Activated CD4-positive, alpha-beta T cell treated with anti-CD3 and anti-CD28 coated beads for 36 hours (primary cell): ENCODE data around the gene GSK3B. TPM values are rescaled to one million over a fixed set of nuclear protein-coding genes. Genes with fewer than 3 reads are reported as not detected.

Experiments
- ATAC-seq: fragments of 200-7000 bp; cut with Tn5 transposase; one replicate; pipeline ENCODE4 v1.10.0; 2021; ENCODE audit warnings: mild to moderate bottlenecking, moderate library complexity
- CTCF ChIA-PET: fragments of 350-600 bp; sonication (Branson Sonifier 250); formaldehyde crosslinking; loops from one replicate; lab custom pipeline; 2021; ENCODE audit warnings: antibody characterized with exemption; lab: Charles Lee
- POLR2A ChIA-PET: fragments of 350-600 bp; sonication (Branson Sonifier 250); formaldehyde crosslinking; loops from one replicate; lab custom pipeline; 2021; ENCODE audit warnings: antibody characterized with exemption, inconsistent platforms; lab: Charles Lee
- DNase-seq: peaks from one replicate; pipeline ENCODE4 v3.0.0-alpha.2; 2020
- H3K27ac Mint-ChIP-seq: one replicate; pipeline ENCODE4 v1.8.0; 2021; ENCODE audit warnings: mixed read lengths
- H3K27me3 Mint-ChIP-seq: one replicate; pipeline ENCODE4 v1.8.0; 2021; ENCODE audit warnings: mixed read lengths
- H3K36me3 Mint-ChIP-seq: one replicate; pipeline ENCODE4 v1.8.0; 2021; ENCODE audit warnings: low read depth, mixed read lengths
- H3K4me1 Mint-ChIP-seq: one replicate; pipeline ENCODE4 v1.8.0; 2021; ENCODE audit warnings: mixed read lengths
- H3K4me3 Mint-ChIP-seq: one replicate; pipeline ENCODE4 v1.8.0; 2021; ENCODE audit warnings: mild to moderate bottlenecking, moderate library complexity, mixed read lengths
- H3K9me3 Mint-ChIP-seq: one replicate; pipeline ENCODE4 v1.8.0; 2021; ENCODE audit warnings: low read depth, mixed read lengths
- intact Hi-C, 2 experiments: fragments of 100-400 bp; cut with DNase I in 1 of 2; cut with micrococcal nuclease in 1 of 2; formaldehyde crosslinking; loops; one replicate each; pipeline versions ENCODE4 v1.14.2 to v1.15.1; 2022 to 2024; cut with DNase I, micrococcal nuclease
- total RNA-seq, 2 experiments: library from RNA; stranded (reverse); gene quantifications; one replicate each; pipeline ENCODE4 v1.2.3, GENCODE V29; 2021

Gene GSK3B
- total RNA-seq, 2 experiments from 2014 or later, result 29.1 to 31.5 TPM

DNA sequence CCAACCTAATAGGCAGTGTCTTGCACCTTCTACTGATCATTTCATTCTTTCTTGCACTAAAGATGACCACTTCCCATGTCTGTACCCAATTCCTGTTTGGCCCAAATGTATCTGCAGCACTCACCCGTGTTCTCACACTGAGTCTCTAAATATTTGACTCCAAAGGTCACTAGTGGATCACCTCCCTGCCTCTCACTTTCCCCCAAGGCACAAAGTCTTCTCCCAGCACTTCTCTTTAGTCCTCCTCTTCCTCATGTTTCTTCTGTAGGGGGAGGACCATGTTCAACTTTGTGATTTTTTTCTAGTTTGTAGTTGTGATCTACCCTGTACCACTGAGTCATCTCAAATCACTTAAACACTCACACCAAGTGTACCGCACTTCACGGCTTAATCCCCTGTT, 298.4 kb downstream of the GSK3B start:
- no peaks in the 10 kb centered on the region for H3K9me3 Mint-ChIP-seq
- peaks cover 12% of the 10 kb centered on the region for H3K27me3 Mint-ChIP-seq
- ATAC-seq, result no peak
- no peaks in the 10 kb centered on the region for H3K4me1 Mint-ChIP-seq
- ChIA-PET CTCF (no interaction called here), POLR2A (no interaction called here)
- H3K4me3 Mint-ChIP-seq, result no peak overlapping the region
- no peak overlapping the region for H3K27ac Mint-ChIP-seq
- intact Hi-C loops, result no loop called here
- DNase-seq, result no peak
- no peaks in the 10 kb centered on the region for H3K36me3 Mint-ChIP-seq

DNA sequence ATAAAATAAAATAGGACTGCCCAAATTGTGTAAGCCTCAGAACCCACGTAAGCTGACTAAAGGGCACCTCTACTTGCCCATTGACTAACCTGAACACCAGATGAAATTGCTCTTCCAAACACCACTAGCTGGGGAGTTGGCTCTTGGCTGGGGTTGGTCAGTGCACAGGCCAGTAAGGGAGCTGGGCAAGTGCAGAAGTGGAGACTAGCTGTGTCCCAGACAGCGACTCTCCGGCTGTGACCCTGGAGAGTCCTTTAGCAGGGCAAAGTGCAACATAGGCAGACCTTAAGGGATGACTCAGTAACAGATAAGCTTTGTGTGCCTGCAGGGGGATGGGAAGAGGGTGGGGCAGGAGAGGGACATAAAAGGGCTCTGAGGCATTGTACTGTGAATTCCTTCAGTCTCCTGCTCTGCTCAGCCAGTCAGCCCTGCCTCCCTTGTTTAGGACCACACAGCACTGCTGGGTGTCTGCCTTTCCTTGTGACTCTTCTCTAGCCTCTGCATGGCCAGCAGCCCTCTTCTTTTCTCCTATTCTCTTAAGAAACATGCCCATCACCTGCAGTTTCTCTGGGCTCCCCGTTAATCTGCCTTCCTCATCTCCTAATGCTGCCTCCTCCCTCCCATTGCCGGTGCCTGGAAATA, 299.2 kb downstream of the GSK3B start:
- Mint-ChIP-seq H3K4me1 (no peaks in the 10 kb centered on the region), H3K36me3 (no peaks in the 10 kb centered on the region), H3K4me3 (no peak overlapping the region), H3K27me3 (peaks cover 10% of the 10 kb centered on the region), H3K27ac (no peak overlapping the region), H3K9me3 (no peaks in the 10 kb centered on the region)
- DNase-seq (no peak), ATAC-seq (no peak)
- intact Hi-C loops, result no loop called here
- ChIA-PET POLR2A (no interaction called here), CTCF (no interaction called here)

DNA sequence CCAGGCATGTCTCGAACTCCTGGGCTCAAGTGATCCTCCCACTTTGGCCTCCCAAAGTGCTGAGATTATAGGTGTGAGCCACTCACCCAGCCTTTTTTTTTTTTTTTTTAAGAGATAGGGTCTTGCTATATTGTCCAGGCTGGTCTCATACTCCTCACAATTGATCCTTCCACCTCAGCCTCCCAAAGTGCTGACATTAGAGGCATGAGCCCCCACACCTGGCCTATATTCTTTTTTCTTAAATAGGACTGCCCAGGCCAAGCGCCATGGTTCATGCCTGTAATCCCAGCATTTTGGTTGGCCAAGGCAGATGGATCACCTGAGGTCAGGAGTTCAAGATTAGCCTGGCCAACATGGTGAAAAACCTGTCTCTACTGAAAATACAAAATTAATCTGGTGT, 299.8 kb downstream of the GSK3B start:
- H3K4me3 Mint-ChIP-seq, result no peak overlapping the region
- ChIA-PET POLR2A (no interaction called here), CTCF (no interaction called here)
- intact Hi-C loops, result no loop called here
- no peak for DNase-seq
- peaks cover 10% of the 10 kb centered on the region for H3K27me3 Mint-ChIP-seq
- no peak for ATAC-seq
- no peaks in the 10 kb centered on the region for H3K4me1 Mint-ChIP-seq
- peaks cover 2% of the 10 kb centered on the region for H3K9me3 Mint-ChIP-seq
- H3K27ac Mint-ChIP-seq, result no peak overlapping the region
- H3K36me3 Mint-ChIP-seq, result no peaks in the 10 kb centered on the region

DNA sequence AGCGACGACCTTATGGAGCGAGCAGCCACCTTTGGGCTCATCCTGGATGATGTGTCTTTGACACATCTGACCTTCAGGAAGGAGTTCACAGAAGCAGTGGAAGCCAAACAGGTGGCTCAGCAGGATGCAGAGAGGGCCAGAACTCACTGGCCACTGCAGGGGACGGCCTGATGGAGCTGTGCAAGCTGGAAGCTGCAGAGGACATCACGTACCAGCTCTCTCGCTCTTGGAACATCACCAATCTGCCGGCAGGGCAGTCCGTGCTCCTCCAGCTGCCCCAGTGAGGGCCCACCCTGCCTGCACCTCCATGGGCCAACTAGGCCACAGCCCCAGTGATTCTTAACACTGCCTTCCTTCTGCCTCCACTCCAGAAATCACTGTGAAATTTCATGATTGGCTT, 302.0 kb downstream of the GSK3B start:
- Mint-ChIP-seq H3K9me3 (peaks cover 2% of the 10 kb centered on the region), H3K27ac (no peak overlapping the region), H3K36me3 (no peaks in the 10 kb centered on the region), H3K4me3 (no peak overlapping the region), H3K4me1 (no peaks in the 10 kb centered on the region), H3K27me3 (peaks cover 7% of the 10 kb centered on the region)
- intact Hi-C loops, result no loop called here
- DNase-seq, result no peak
- ChIA-PET POLR2A (interaction anchor here (0.7 kb wide), 1 partner anchor 294 kb away, joined by 3 read pairs; no protein-coding TSS in a partner anchor), CTCF (no interaction called here)
- ATAC-seq, result no peak

DNA sequence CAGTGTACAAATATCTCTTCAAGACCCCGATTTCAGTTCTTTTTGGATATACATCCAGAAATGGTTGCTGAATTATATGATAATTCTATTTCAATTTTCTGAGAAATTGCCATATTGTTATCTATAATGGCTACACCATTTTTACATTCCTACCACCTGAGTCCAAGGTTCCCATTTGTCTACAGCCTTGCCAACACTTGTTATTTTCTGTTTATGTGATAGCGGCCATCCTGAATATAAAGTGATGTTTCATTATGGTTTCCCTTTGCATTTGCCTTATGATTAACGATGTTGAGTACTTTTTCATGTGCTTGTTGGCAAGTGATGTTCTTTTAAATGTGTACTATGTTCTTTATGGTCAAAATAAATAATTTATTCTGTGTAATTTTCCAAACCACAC, 303.9 kb downstream of the GSK3B start:
- Mint-ChIP-seq H3K4me3 (no peak overlapping the region), H3K27ac (no peak overlapping the region), H3K36me3 (no peaks in the 10 kb centered on the region), H3K9me3 (peaks cover 2% of the 10 kb centered on the region), H3K27me3 (no peaks in the 10 kb centered on the region), H3K4me1 (no peaks in the 10 kb centered on the region)
- ChIA-PET POLR2A (no interaction called here), CTCF (no interaction called here)
- no peak for ATAC-seq
- no peak for DNase-seq
- intact Hi-C loops, result no loop called here

DNA sequence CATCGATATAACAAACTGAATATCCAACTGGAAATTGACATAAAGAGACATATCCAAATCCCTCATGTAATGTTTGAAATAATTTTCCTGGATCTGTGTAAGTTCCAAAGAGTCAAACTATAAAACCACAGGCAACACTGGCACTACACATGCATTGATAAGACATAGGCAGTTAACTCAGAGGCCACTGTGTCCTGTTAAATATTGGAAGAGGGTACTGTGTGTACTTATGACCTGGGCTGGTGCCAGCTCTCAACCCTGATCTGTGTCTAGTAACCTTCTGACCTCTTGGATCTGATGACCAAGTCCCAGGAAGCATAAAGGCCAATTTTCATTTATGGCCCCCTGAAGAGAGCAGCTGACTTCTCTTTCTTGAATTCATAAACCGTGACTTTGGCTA, 307.8 kb downstream of the GSK3B start:
- POLR2A ChIA-PET, result no interaction called here
- H3K4me3 Mint-ChIP-seq, result no peak overlapping the region
- no peak overlapping the region for H3K27ac Mint-ChIP-seq
- DNase-seq (no peak), ATAC-seq (no peak)
- no peaks in the 10 kb centered on the region for H3K27me3 Mint-ChIP-seq
- H3K36me3 Mint-ChIP-seq, result no peaks in the 10 kb centered on the region
- peaks cover 2% of the 10 kb centered on the region for H3K9me3 Mint-ChIP-seq
- CTCF ChIA-PET, result interaction anchor here (0.6 to 1.3 kb wide), 2 partner anchors 361 to 630 kb away, joined by 3 read pairs; no protein-coding TSS in a partner anchor
- intact Hi-C loops, result no loop called here
- H3K4me1 Mint-ChIP-seq, result no peaks in the 10 kb centered on the region

DNA sequence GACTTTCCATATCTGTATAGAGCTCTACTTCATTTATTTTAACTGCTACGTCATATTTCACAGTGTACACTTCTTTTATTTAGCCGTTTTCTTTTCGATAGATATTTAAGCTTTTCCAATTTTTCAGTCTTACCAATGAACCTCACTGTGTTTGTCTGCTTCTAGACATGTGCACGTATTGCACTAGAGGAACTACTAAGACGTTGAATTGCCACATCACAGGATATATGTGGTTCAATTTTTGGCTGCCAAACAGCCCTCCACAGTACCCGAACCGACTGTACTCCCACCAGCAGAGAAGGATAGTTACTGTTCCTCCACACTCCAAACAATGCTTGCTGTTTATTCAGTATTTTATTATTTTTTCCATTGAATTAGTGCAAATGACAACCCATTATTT, 310.4 kb downstream of the GSK3B start:
- Mint-ChIP-seq H3K27ac (no peak overlapping the region), H3K27me3 (no peaks in the 10 kb centered on the region), H3K4me1 (peaks cover 9% of the 10 kb centered on the region), H3K36me3 (no peaks in the 10 kb centered on the region), H3K4me3 (no peak overlapping the region), H3K9me3 (no peaks in the 10 kb centered on the region)
- POLR2A ChIA-PET, result no interaction called here
- no peak for ATAC-seq
- intact Hi-C loops, result no loop called here
- CTCF ChIA-PET, result no interaction called here
- no peak for DNase-seq

DNA sequence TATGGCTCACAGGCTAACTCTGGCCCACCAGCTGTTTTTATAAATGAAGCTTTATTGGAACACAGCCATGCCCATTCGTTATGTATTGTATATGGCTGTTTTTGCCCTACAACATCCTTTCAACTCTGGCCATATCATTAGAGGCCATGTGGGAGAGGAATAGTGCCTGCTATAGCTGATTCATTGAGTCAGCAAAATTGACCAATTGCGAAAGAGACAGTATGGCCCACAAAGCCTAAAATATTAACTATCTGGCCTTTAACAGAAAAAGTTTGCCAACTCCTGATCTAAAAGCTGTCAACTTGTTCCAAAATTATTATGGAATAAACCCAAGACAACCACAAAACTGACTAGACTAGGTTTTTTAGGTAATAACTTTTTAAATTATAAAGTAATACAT, 311.0 kb downstream of the GSK3B start:
- no peaks in the 10 kb centered on the region for H3K27me3 Mint-ChIP-seq
- H3K4me3 Mint-ChIP-seq, result no peak overlapping the region
- ChIA-PET CTCF (interaction anchor here (0.5 kb wide), 1 partner anchor 10 kb away, joined by 3 read pairs; no protein-coding TSS in a partner anchor), POLR2A (no interaction called here)
- intact Hi-C loops, result no loop called here
- ATAC-seq (no peak), DNase-seq (no peak)
- no peak overlapping the region for H3K27ac Mint-ChIP-seq
- no peaks in the 10 kb centered on the region for H3K9me3 Mint-ChIP-seq
- H3K4me1 Mint-ChIP-seq, result peaks cover 9% of the 10 kb centered on the region
- H3K36me3 Mint-ChIP-seq, result no peaks in the 10 kb centered on the region

DNA sequence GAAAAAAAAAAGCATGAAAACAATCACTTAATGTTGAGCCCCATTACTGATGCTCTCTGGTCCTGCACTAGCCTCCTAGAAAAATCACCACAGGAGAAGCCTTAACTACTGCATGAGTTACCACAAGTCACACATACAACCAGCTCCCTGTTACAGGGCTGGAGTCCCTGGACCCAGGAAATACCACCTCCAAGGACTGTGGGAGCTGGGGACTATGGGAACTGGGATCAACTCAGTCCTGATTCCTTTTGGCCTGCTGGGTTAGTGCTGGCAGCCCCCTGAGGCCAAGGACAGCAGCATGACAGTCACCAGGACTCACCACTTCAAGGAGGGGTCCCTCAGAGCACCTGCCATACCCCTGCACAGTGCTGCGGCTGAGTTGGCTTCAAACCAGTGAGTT, 311.8 kb downstream of the GSK3B start:
- no peaks in the 10 kb centered on the region for H3K27me3 Mint-ChIP-seq
- ChIA-PET POLR2A (no interaction called here), CTCF (interaction anchor here (0.6 kb wide), 1 partner anchor 344 kb away, joined by 3 read pairs; no protein-coding TSS in a partner anchor)
- ATAC-seq (no peak), DNase-seq (no peak)
- H3K27ac Mint-ChIP-seq, result no peak overlapping the region
- peaks cover 9% of the 10 kb centered on the region for H3K4me1 Mint-ChIP-seq
- no peaks in the 10 kb centered on the region for H3K36me3 Mint-ChIP-seq
- intact Hi-C loops, result no loop called here
- no peaks in the 10 kb centered on the region for H3K9me3 Mint-ChIP-seq
- no peak overlapping the region for H3K4me3 Mint-ChIP-seq

DNA sequence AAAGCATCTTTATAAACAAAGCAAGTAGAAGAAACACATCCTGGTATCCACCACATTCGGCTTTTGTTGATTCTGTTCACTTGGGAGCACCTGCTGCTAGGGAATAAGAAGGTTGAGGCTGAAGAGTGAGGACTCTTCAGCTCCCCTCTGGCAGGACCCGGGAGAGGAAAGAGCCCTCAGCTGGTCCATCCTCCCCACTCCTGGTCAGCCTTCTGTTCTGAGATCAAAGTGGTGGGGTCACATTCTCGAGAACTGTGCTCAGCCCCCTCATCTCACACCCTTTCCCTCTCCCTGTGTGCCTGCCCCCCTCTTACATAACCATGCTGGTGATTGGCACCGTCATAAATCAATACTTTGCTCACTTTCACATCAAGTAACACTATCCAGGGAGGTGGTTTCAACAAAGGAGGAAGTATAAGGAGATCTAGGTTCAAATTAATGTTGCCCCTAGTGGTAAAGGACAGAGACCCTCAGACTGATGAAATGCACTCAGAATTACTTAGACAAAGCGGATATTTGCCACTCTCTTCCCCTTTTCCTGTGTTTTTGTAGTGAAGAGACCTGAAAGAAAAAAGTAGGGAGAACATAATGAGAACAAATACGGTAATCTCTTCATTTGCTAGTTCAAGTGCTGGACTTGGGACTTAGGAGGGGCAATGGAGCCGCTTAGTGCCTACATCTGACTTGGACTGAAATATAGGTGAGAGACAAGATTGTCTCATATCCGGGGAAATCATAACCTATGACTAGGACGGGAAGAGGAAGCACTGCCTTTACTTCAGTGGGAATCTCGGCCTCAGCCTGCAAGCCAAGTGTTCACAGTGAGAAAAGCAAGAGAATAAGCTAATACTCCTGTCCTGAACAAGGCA, 312.7 kb downstream of the GSK3B start, which contains the start of gene NR1I2:
NR1I2 (plus strand) TSS at position 772 of the 869 bp plus-strand sequence.
- POLR2A ChIA-PET, result no interaction called here
- DNase-seq, result no peak
- H3K4me1 Mint-ChIP-seq, result peaks cover 9% of the 10 kb centered on the region
- intact Hi-C loops, result no loop called here
- no peaks in the 10 kb centered on the region for H3K9me3 Mint-ChIP-seq
- no peak within 1 kb of the TSS for H3K4me3 Mint-ChIP-seq
- H3K27me3 Mint-ChIP-seq, result no peaks in the 10 kb centered on the region
- no peaks in the 10 kb centered on the region for H3K36me3 Mint-ChIP-seq
- ATAC-seq, result no peak
- no peak within 1 kb of the TSS for H3K27ac Mint-ChIP-seq
- CTCF ChIA-PET, result interaction anchor here (0.6 kb wide), 1 partner anchor 343 kb away, joined by 3 read pairs; no protein-coding TSS in a partner anchor

DNA sequence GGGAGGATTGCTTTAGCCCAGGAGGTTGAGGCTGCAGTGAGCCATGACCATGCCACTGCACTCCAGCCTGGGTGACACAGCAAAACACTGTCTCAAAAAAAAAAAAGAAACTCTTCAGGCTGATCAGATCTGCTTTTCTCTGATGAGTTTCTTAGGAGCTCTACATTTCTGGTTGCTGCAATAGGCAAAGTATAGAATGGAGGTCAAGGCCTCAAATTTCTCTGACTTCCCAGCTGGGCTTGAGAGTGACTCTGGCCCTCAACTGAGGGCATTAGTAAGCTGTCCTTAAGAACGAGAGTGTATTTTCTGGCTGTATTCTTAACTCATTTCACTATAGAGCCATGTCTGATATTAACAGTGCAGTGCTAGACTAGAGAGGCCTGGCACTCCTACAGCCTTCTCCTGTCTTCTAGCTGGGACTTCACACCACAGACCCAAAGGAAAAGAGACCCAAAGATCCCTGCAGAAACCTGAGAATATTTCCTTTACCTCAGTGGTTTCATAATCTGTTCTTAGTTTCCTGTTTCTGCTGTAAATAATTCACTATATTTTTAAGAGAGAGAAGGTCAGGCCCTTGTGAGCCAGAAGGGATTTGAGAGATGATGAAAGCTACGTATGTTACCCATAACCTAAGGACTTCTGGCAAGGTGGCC, 314.4 kb downstream of the GSK3B start:
- H3K36me3 Mint-ChIP-seq, result no peaks in the 10 kb centered on the region
- no peak for DNase-seq
- no peaks in the 10 kb centered on the region for H3K27me3 Mint-ChIP-seq
- peaks cover 5% of the 10 kb centered on the region for H3K9me3 Mint-ChIP-seq
- ATAC-seq, result no peak
- no peak overlapping the region for H3K27ac Mint-ChIP-seq
- intact Hi-C loops, result no loop called here
- no peak overlapping the region for H3K4me3 Mint-ChIP-seq
- H3K4me1 Mint-ChIP-seq, result peaks cover 9% of the 10 kb centered on the region
- ChIA-PET CTCF (no interaction called here), POLR2A (no interaction called here)
